Prostate gland (tissue), 2 donors: Measurements from ENCODE around the gene ZNF787. TPM values are rescaled to one million over a fixed set of nuclear protein-coding genes. Genes with fewer than 3 reads are reported as not detected.

ENCODE experiments used
- DNase-seq: peaks from one replicate; pipeline ENCODE4 v3.0.0-alpha.2; 2019; ENCODE audit warnings: low spot score
- H3K27ac ChIP-seq, 2 donors: fragments of 200-600 bp; sonication (generic); 2 replicates each; pipeline ENCODE4 v1.5.1; 2017 to 2019
- H3K27me3 ChIP-seq: fragments of 200-600 bp; sonication (generic); replicated peaks from 2 replicates; pipeline ENCODE4 v1.5.1; 2019; ENCODE audit not compliant: insufficient read depth
- H3K36me3 ChIP-seq, 2 donors: fragments of 200-600 bp; sonication (generic); 1 replicate in 1 of 2; 2 replicates in 1 of 2; pipeline versions ENCODE4 v1.5.1 to v1.8.1; 2017 to 2019
- H3K4me1 ChIP-seq: fragments of 200-600 bp; sonication (generic); replicated peaks from 2 replicates; pipeline ENCODE4 v1.5.1; 2019
- H3K4me3 ChIP-seq, 2 donors: fragments of 200-600 bp; sonication (generic); 2 replicates each; pipeline ENCODE4 v1.5.1; 2017 to 2019
- H3K9me3 ChIP-seq: fragments of 200-600 bp; sonication (generic); 2 replicates; pipeline ENCODE4 v1.5.1; 2017
- CTCF ChIP-seq, 4 experiments: fragments of 200-600 bp in 2 of 4; fragments of 450-650 bp in 2 of 4; sonication (generic) in 2 of 4; IDR thresholded peaks; 1 replicate in 3 of 4; 2 replicates in 1 of 4; pipeline ENCODE4 v1.5.1; 2016 to 2019; ENCODE audit warnings: antibody characterized with exemption in 4 of 4, mild to moderate bottlenecking in 2 of 4, moderate library complexity in 2 of 4
- POLR2A ChIP-seq: fragments of 450-650 bp; IDR thresholded peaks from one replicate; pipeline ENCODE4 v1.6.1; 2016; ENCODE audit warnings: antibody characterized with exemption, mild to moderate bottlenecking
- POLR2AphosphoS5 ChIP-seq: sonication (generic); formaldehyde crosslinking; IDR thresholded peaks from one replicate; pipeline ENCODE4 v1.6.1; 2017; ENCODE audit warnings: antibody characterized with exemption
- WGBS: methylation state at CpG from one replicate; pipeline ENCODE4 v1.1.5; 2018; 5-methylcytosine and 5-hydroxymethylcytosine counted together
- intact Hi-C: fragments of 100-400 bp; cut with DNase I; formaldehyde crosslinking; loops from one replicate; pipeline ENCODE4 v1.14.2; 2022
- total RNA-seq, 2 donors: library from RNA; depleted of rRNA; stranded (reverse); fragments of >200 nt; gene quantifications; one replicate each; pipeline ENCODE4 v1.1.0, GENCODE V29; 2016

ZNF787 gene
- total RNA-seq, 2 donors from 2014 or later, result 28.2 to 47.5 TPM

- H3K27me3 ChIP-seq, result no peaks in the 10 kb centered on the region
- no peaks in the 10 kb centered on the region for H3K4me1 ChIP-seq
- intact Hi-C loops, result loop anchor here (10.0 kb wide), 1 partner anchor 174 kb away; no protein-coding TSS in a partner anchor
- no peaks in the 10 kb centered on the region for H3K9me3 ChIP-seq
- no peaks in the 10 kb centered on the region for H3K36me3 ChIP-seq
- whole genome bisulfite sequencing, result 2% methylated on average over 36 of the region's 36 CpGs
- no peak overlapping the region for H3K27ac ChIP-seq
- peak; percentile 67 for DNase-seq
- H3K4me3 ChIP-seq, result peak overlapping the region; percentile 21 to 28
- TF ChIP-seq CTCF (IDR thresholded peaks at IDR 0.05) (peak in 3 of 4 experiments; percentile 44 to 70 (median 54)), POLR2AphosphoS5 (no peak)
Observed at GRCh38 chr19:56080669-56081401, 40.3 kb downstream of the ZNF787 start.

DNA sequence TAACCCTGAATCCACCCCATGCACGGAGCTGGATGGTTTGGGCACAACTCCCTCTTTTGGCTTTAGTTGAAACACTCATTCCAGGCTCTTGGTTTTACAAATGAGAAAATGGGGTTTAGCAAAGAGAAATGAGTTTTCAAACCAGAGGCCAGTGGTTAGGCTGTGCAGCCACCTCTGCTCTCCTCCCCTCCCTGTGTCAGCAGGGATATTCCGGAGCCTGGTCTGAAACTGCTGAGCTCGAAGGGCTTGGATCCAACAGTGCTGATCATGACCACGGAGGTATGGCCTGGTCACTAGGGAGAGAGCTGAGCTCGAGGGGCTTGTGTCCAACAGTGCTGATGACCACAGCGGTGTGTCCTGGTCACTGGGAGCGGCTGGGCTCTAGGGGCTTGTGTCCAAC, 41.5 kb downstream of the ZNF787 start:
- Histone ChIP-seq H3K9me3 (no peaks in the 10 kb centered on the region), H3K4me3 (no peak overlapping the region), H3K27ac (no peak overlapping the region), H3K4me1 (no peaks in the 10 kb centered on the region), H3K27me3 (no peaks in the 10 kb centered on the region), H3K36me3 (no peaks in the 10 kb centered on the region)
- TF ChIP-seq CTCF (IDR thresholded peaks at IDR 0.05) (no peak), POLR2A (no peak), POLR2AphosphoS5 (no peak)
- intact Hi-C loops, result loop anchor here (5.0 to 10.0 kb wide), 2 partner anchors 175 to 273 kb away; no protein-coding TSS in a partner anchor
- 69% methylated on average over 7 of the region's 7 CpGs for WGBS
- DNase-seq, result no peak

DNA sequence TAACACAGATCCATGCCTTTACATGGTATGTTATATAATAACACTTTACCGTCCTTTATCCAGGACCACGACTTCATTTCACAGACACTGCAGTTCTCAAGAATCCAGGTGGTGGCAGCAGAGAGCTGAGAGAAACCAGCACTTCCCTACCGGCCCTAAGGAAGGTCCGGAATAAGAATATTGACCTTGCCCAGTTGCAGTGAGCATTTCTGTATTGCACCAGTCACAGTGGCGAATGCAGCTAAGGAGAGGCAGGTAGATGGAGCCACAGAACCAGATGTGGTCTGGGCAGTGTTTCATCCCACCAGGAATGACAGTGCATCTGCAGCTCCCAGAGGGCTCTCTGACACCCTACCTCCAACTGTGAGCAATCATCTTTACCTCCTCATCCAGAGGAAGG, 44.6 kb downstream of the ZNF787 start:
- intact Hi-C loops, result loop anchor here (2.0 to 5.0 kb wide), 2 partner anchors 96 to 276 kb away; no protein-coding TSS in a partner anchor
- peak; percentile 33 for DNase-seq
- Histone ChIP-seq H3K4me3 (no peak overlapping the region), H3K9me3 (no peaks in the 10 kb centered on the region), H3K27ac (no peak overlapping the region), H3K4me1 (no peaks in the 10 kb centered on the region), H3K36me3 (no peaks in the 10 kb centered on the region), H3K27me3 (no peaks in the 10 kb centered on the region)
- TF ChIP-seq POLR2A (no peak), CTCF (IDR thresholded peaks at IDR 0.05) (peak in 3 of 4 experiments; percentile 73 to 79 (median 73)), POLR2AphosphoS5 (peak; percentile 25)
- 15% methylated on average over 5 of the region's 5 CpGs for WGBS

GRCh38 chr19:56071151-56071550, 49.9 kb downstream of the ZNF787 start:
- intact Hi-C loops, result no loop called here
- WGBS, result 42% methylated on average over 4 of the region's 4 CpGs
- Histone ChIP-seq H3K4me3 (no peak overlapping the region), H3K9me3 (no peaks in the 10 kb centered on the region), H3K4me1 (no peaks in the 10 kb centered on the region), H3K36me3 (no peaks in the 10 kb centered on the region), H3K27me3 (no peaks in the 10 kb centered on the region), H3K27ac (no peak overlapping the region)
- DNase-seq, result no peak
- TF ChIP-seq POLR2A (no peak), CTCF (IDR thresholded peaks at IDR 0.05) (peak in 2 of 4 experiments; percentile 9 to 16), POLR2AphosphoS5 (no peak)

- intact Hi-C loops, result no loop called here
- TF ChIP-seq POLR2AphosphoS5 (no peak), POLR2A (no peak), CTCF (IDR thresholded peaks at IDR 0.05) (no peak)
- no peaks in the 10 kb centered on the region for H3K36me3 ChIP-seq
- 75% methylated on average over 3 of the region's 3 CpGs for WGBS
- H3K27me3 ChIP-seq, result no peaks in the 10 kb centered on the region
- H3K9me3 ChIP-seq, result no peaks in the 10 kb centered on the region
- no peak for DNase-seq
- no peak overlapping the region for H3K4me3 ChIP-seq
- no peak overlapping the region for H3K27ac ChIP-seq
- no peaks in the 10 kb centered on the region for H3K4me1 ChIP-seq
Observed at GRCh38 chr19:56069642-56070041, 51.5 kb downstream of the ZNF787 start.
